HG02642 (cell line): Measurements from ENCODE around the gene GJD3.

ENCODE experiments used
- ATAC-seq: cut with Tn5 transposase; IDR thresholded peaks from one replicate; pipeline ENCODE4 v1.9.1; 2021; ENCODE audit warnings: mild to moderate bottlenecking; ENCODE audit not compliant: unreplicated experiment, poor library complexity

The GJD3 gene

DNA sequence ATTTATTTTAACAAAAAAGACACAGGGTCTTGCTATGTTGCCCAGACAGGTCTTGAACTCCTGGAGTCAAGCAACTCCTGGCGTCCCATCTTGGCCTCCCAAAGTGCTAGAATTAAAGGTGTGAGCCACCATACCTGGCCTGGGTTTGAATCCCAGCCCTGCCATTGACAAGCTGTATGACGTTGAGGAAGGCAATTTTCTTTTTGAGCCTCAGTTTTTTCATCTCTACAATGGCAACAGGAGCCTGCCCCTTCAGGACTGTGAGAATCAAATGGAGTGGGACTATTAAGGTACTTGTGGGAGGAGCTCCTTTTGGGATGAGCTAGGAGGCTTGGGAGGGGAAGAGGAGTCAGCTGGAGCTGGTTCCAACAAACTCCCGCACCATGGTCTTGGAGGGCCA lies 49.3 kb downstream of the GJD3 start:
- ATAC-seq: no peak

GRCh38 chr17:40314584-40314956 lies 50.0 kb downstream of the GJD3 start:
- no peak for ATAC-seq

DNA sequence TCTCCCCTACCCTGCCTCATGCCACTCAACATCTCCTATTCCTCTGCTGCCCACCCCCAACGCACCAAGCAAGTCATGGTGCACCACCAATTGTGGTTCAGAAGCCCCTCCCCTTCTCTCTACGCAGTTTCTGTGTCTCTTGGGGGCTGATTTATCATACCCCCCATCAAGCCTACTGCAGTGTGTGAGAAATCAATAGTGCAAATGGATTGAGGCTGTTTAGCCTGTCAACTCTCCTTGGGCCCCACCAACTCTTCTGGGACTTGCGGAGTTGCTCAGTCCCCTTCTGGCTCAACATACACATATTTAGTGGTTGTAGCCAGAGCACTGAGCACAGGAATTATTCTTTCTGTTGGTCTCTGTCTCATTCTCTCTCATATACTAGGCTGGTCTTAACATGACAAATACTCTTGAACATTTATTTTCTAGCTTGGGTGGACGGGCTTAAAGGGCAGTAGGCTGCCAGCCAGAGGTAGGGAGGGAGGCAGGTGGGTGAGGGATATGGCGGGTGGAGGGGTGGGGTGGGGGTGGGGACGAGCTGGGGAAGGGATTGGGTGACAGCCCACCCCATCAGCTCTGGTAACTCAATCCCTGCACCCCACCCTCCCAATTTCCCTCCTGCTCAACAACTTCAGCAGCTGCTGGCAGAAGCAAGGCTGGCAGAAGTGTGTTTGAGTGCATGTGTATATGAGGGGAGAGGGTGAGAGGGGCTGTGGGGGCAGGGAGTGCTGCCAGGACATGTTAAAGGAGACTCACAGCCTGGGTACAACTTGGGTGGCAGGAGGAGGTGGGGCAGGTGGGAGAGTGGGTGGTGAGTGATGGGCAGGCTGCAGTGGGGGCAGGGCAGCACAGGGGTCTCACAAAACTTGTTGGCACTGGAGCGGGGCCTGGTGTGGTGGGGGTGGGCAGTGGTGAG lies 50.6 kb downstream of the GJD3 start:
- no peak for ATAC-seq
